Hair follicle dermal papilla cell (primary cell): Measurements from ENCODE around the gene ASCL3. TPM values are rescaled to one million over a fixed set of nuclear protein-coding genes. Genes with fewer than 3 reads are reported as not detected.

Source experiments
- small RNA-seq: library from RNA; depleted of rRNA; stranded (forward); fragments of <200 nt; gene quantifications from one replicate; pipeline ENCODE3, GENCODE V24; 2012
- total RNA-seq: library from RNA; depleted of rRNA; stranded (reverse); fragments of >200 nt; gene quantifications from 2 replicates; pipeline ENCODE4 v1.2.3, GENCODE V29; 2012

ASCL3 gene
- not detected in 2 replicates for total RNA-seq

GRCh38 chr11:8942518-8943066 lies at the start of gene ASCL3:
TSS of gene ASCL3 (minus strand) at chr11:8943016. CDS start at chr11:8938161, 4,855 bp downstream.

GRCh38 chr11:8964324-8965320 lies 21.8 kb upstream of the ASCL3 start, which contains the start of gene TMEM9B:
TSS of gene TMEM9B (minus strand) at chr11:8964442. CDS start at chr11:8964313, 129 bp downstream.

GRCh38 chr11:8932564-8933180 lies 10.1 kb downstream of the ASCL3 start, which contains the start of gene C11orf16:
TSS of gene C11orf16 (minus strand) at chr11:8932947. CDS start at chr11:8932308, 639 bp downstream.

GRCh38 chr11:8911029-8911823 lies 31.6 kb downstream of the ASCL3 start, which contains the start of gene AKIP1:
TSS of gene AKIP1 (plus strand) at chr11:8911189. CDS start at chr11:8911450, 261 bp downstream.

Small RNA genes lying within 50 kb of the gene (small RNA-seq; reads per million reads assigned to genes)
- gene RF00019, result not detected

Other genes with a start within 250 kb of the ASCL3 start
- 50.8 and 79.3 TPM in 2 replicates for gene AKIP1, start 31.8 kb downstream of the ASCL3 start, total RNA-seq
- not detected in 2 replicates for gene C11orf16, start 10.1 kb downstream of the ASCL3 start, total RNA-seq
- 36.3 and 42.5 TPM in 2 replicates for gene TMEM9B, start 21.4 kb upstream of the ASCL3 start, total RNA-seq
- gene NRIP3, start 61.0 kb upstream of the ASCL3 start, total RNA-seq, result 14.7 and 15.3 TPM in 2 replicates
- gene SCUBE2, start 148.6 kb upstream of the ASCL3 start, total RNA-seq, result 3.6 and 4.4 TPM in 2 replicates